Neural progenitor cell (in vitro differentiated cells): ENCODE measurements around the gene PLXNC1.

Experiments used
- EZH2 ChIP-seq: fragments of 200-600 bp; sonication (generic); IDR thresholded peaks from 2 replicates; pipeline ENCODE4 v1.6.1; 2017; ENCODE audit warnings: antibody characterized with exemption, mild to moderate bottlenecking, moderate library complexity
- EZH2phosphoT487 ChIP-seq: fragments of 200-600 bp; sonication (generic); IDR thresholded peaks from 2 replicates; pipeline ENCODE4 v1.6.1; 2017; ENCODE audit warnings: antibody characterized with exemption
- TF ChIP-seq, protein P1 (sequence below): fragments of 200-600 bp; sonication (generic); IDR thresholded peaks from 2 replicates; pipeline ENCODE4 v1.5.1; 2017; ENCODE audit warnings: antibody characterized with exemption, mild to moderate bottlenecking

DNA sequence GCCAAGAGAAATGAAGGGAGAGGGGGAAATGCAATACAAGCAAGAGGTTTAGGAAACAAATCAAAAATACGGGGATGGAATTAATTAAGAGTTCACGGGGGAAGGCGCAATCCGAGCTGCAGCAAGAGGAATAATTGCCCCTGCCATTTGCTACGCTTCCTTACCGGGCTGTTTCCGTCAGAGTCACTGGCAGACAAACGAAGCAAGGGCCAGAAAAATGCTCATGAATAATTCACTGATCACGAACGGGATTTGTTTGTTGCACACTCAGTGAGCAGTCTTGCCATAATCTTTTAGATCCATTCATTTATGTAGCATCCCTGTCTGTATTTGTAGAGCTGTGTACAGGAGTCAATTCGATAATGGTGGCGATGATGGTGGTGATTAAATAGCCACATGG lies 39.0 kb downstream of the PLXNC1 start:
- TF ChIP-seq, protein P1, sequence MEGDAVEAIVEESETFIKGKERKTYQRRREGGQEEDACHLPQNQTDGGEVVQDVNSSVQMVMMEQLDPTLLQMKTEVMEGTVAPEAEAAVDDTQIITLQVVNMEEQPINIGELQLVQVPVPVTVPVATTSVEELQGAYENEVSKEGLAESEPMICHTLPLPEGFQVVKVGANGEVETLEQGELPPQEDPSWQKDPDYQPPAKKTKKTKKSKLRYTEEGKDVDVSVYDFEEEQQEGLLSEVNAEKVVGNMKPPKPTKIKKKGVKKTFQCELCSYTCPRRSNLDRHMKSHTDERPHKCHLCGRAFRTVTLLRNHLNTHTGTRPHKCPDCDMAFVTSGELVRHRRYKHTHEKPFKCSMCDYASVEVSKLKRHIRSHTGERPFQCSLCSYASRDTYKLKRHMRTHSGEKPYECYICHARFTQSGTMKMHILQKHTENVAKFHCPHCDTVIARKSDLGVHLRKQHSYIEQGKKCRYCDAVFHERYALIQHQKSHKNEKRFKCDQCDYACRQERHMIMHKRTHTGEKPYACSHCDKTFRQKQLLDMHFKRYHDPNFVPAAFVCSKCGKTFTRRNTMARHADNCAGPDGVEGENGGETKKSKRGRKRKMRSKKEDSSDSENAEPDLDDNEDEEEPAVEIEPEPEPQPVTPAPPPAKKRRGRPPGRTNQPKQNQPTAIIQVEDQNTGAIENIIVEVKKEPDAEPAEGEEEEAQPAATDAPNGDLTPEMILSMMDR, result no peak
- TF ChIP-seq EZH2, result no peak
- no peak for TF ChIP-seq EZH2phosphoT487
